WTC11 (cell line): Measurements from ENCODE around the gene ASIC2. TPM values are rescaled to one million over a fixed set of nuclear protein-coding genes. Genes with fewer than 3 reads are reported as not detected.

Source experiments
- ATAC-seq: fragments of 200-7000 bp; cut with Tn5 transposase; 2 replicates; pipeline ENCODE4 v1.10.0; 2021; ENCODE audit warnings: mild to moderate bottlenecking, moderate library complexity
- CTCF ChIA-PET: fragments of 300-600 bp; sonication (Branson Sonifier 250); formaldehyde crosslinking; loops from one replicate; lab custom pipeline; 2021; ENCODE audit warnings: antibody characterized with exemption; lab: Charles Lee
- POLR2A ChIA-PET: fragments of 350-600 bp; sonication (Branson Sonifier 250); formaldehyde crosslinking; loops from one replicate; lab custom pipeline; 2021; ENCODE audit warnings: antibody characterized with exemption; lab: Charles Lee
- DNase-seq: peaks from one replicate; pipeline ENCODE4 v3.0.0; 2021; ENCODE audit warnings: low spot score
- H3K27ac Mint-ChIP-seq: 2 replicates; pipeline ENCODE4 v1.8.0; 2021; ENCODE audit warnings: mixed read lengths
- H3K27me3 Mint-ChIP-seq: 2 replicates; pipeline ENCODE4 v1.8.0; 2021; ENCODE audit warnings: low read depth, mild to moderate bottlenecking, moderate library complexity, mixed read lengths
- H3K36me3 Mint-ChIP-seq: 2 replicates; pipeline ENCODE4 v1.8.0; 2021; ENCODE audit warnings: mixed read lengths
- H3K4me1 Mint-ChIP-seq: 2 replicates; pipeline ENCODE4 v1.8.0; 2022; ENCODE audit warnings: mixed read lengths
- H3K4me3 Mint-ChIP-seq: 2 replicates; pipeline ENCODE4 v1.8.0; 2021; ENCODE audit warnings: mild to moderate bottlenecking, moderate library complexity, mixed read lengths
- H3K9me3 Mint-ChIP-seq: 2 replicates; pipeline ENCODE4 v1.8.0; 2021; ENCODE audit warnings: mixed read lengths
- ARID4B ChIP-seq: sonication (generic); formaldehyde crosslinking; IDR thresholded peaks from 2 replicates; pipeline ENCODE4 v1.8.0; 2023; ENCODE audit warnings: missing genetic modification reagents, mild to moderate bottlenecking, borderline replicate concordance
- E2F5 ChIP-seq: sonication (generic); formaldehyde crosslinking; IDR thresholded peaks from 2 replicates; pipeline ENCODE4 v1.8.1; 2022; ENCODE audit warnings: mild to moderate bottlenecking, moderate library complexity, missing genetic modification reagents
- ESRRA ChIP-seq: sonication (generic); formaldehyde crosslinking; IDR thresholded peaks from 2 replicates; pipeline ENCODE4 v1.8.1; 2022; ENCODE audit warnings: mild to moderate bottlenecking, missing genetic modification reagents, borderline replicate concordance
- FOXP1 ChIP-seq: sonication (generic); formaldehyde crosslinking; IDR thresholded peaks from 2 replicates; pipeline ENCODE4 v1.8.0; 2022; ENCODE audit warnings: missing genetic modification reagents, mild to moderate bottlenecking, moderate library complexity, borderline replicate concordance
- GRHL2 ChIP-seq: fragments of 250-450 bp; sonication (Bioruptor Pico); IDR thresholded peaks from 2 replicates; pipeline ENCODE4 v1.8.0; 2022; ENCODE audit warnings: mild to moderate bottlenecking, moderate library complexity; ENCODE audit not compliant: insufficient replicate concordance, severe bottlenecking
- JAZF1 ChIP-seq: fragments of 250-450 bp; sonication (Bioruptor Pico); IDR thresholded peaks from 2 replicates; pipeline ENCODE4 v1.9.0; 2021; ENCODE audit warnings: moderate library complexity, mild to moderate bottlenecking, inconsistent platforms
- MYBL2 ChIP-seq: sonication (generic); formaldehyde crosslinking; IDR thresholded peaks from 2 replicates; pipeline ENCODE4 v1.8.1; 2023; ENCODE audit warnings: mild to moderate bottlenecking, moderate library complexity, missing genetic modification reagents
- NFE2L1 ChIP-seq: sonication (generic); formaldehyde crosslinking; IDR thresholded peaks from 2 replicates; pipeline ENCODE4 v1.8.1; 2023; ENCODE audit warnings: missing genetic modification reagents
- SMAD3 ChIP-seq: sonication (generic); formaldehyde crosslinking; IDR thresholded peaks from 2 replicates; pipeline ENCODE4 v1.8.0; 2022; ENCODE audit warnings: missing genetic modification reagents, mild to moderate bottlenecking, borderline replicate concordance
- TCF7 ChIP-seq: sonication (generic); formaldehyde crosslinking; IDR thresholded peaks from 2 replicates; pipeline ENCODE4 v1.8.0; 2022; ENCODE audit warnings: mild to moderate bottlenecking, low read depth, missing genetic modification reagents, moderate library complexity
- USF1 ChIP-seq: sonication (generic); formaldehyde crosslinking; IDR thresholded peaks from 2 replicates; pipeline ENCODE4 v1.8.0; 2022; ENCODE audit warnings: mild to moderate bottlenecking, missing genetic modification reagents
- ZNF219 ChIP-seq: sonication (generic); formaldehyde crosslinking; IDR thresholded peaks from 2 replicates; pipeline ENCODE4 v1.8.0; 2023; ENCODE audit warnings: missing genetic modification reagents, mild to moderate bottlenecking, borderline replicate concordance
- ZNF532 ChIP-seq: fragments of 250-450 bp; sonication (Bioruptor Pico); IDR thresholded peaks from 2 replicates; pipeline ENCODE4 v1.9.0; 2021; ENCODE audit warnings: mild to moderate bottlenecking, borderline replicate concordance
- ZSCAN18 ChIP-seq: fragments of 250-450 bp; sonication (Bioruptor Pico); IDR thresholded peaks from 2 replicates; pipeline ENCODE4 v2.1.2; 2022; ENCODE audit warnings: mild to moderate bottlenecking, moderate library complexity
- total RNA-seq: library from RNA; stranded (reverse); gene quantifications from 3 replicates; pipeline ENCODE4 v1.2.3, GENCODE V29; 2021
- TF ChIP-seq, protein P1 (sequence below): sonication (generic); formaldehyde crosslinking; IDR thresholded peaks from 2 replicates; pipeline ENCODE4 v1.8.1; 2022; ENCODE audit warnings: missing genetic modification reagents, borderline replicate concordance
- TF ChIP-seq, protein P2 (sequence below): sonication (generic); formaldehyde crosslinking; IDR thresholded peaks from 2 replicates; pipeline ENCODE4 v1.8.1; 2023; ENCODE audit warnings: mild to moderate bottlenecking, missing genetic modification reagents, moderate library complexity
- TF ChIP-seq, protein P3 (sequence below): sonication (generic); formaldehyde crosslinking; IDR thresholded peaks from 2 replicates; pipeline ENCODE4 v1.8.1; 2023; ENCODE audit warnings: mild to moderate bottlenecking, moderate library complexity, missing genetic modification reagents
- TF ChIP-seq, protein P4 (sequence below): sonication (generic); formaldehyde crosslinking; conservative IDR thresholded peaks from 2 replicates; pipeline ENCODE4 v1.8.1; 2022; ENCODE audit warnings: mild to moderate bottlenecking, missing genetic modification reagents

ASIC2 gene
- total RNA-seq, 1 experiment from 2014 or later = 2.7 TPM

GRCh38 chr17:33126086-33126485 lies 167.0 kb downstream of the ASIC2 start:
- H3K9me3 Mint-ChIP-seq = no peaks in the 10 kb centered on the region
- H3K36me3 Mint-ChIP-seq = no peaks in the 10 kb centered on the region
- no peak overlapping the region for H3K27ac Mint-ChIP-seq
- DNase-seq (no peak), ATAC-seq (no peak)
- no peak overlapping the region for H3K4me3 Mint-ChIP-seq
- CTCF ChIA-PET = no interaction called here
- POLR2A ChIA-PET = no interaction called here
- H3K27me3 Mint-ChIP-seq = peaks cover 5% of the 10 kb centered on the region
- H3K4me1 Mint-ChIP-seq = peaks cover 2% of the 10 kb centered on the region
- TF ChIP-seq SMAD3 (CRISPR knock-in tag) (no peak), MYBL2 (CRISPR knock-in tag) (no peak), NFE2L1 (no peak), ZSCAN18 (CRISPR knock-in tag) (no peak), USF1 (CRISPR knock-in tag) (no peak), ZNF219 (CRISPR knock-in tag) (no peak), TCF7 (CRISPR knock-in tag) (no peak), ESRRA (CRISPR knock-in tag) (no peak), GRHL2 (no peak), FOXP1 (CRISPR knock-in tag) (no peak), E2F5 (no peak), ZNF532 (CRISPR knock-in tag) (no peak), ARID4B (no peak), JAZF1 (no peak)
- TF ChIP-seq, protein P1, sequence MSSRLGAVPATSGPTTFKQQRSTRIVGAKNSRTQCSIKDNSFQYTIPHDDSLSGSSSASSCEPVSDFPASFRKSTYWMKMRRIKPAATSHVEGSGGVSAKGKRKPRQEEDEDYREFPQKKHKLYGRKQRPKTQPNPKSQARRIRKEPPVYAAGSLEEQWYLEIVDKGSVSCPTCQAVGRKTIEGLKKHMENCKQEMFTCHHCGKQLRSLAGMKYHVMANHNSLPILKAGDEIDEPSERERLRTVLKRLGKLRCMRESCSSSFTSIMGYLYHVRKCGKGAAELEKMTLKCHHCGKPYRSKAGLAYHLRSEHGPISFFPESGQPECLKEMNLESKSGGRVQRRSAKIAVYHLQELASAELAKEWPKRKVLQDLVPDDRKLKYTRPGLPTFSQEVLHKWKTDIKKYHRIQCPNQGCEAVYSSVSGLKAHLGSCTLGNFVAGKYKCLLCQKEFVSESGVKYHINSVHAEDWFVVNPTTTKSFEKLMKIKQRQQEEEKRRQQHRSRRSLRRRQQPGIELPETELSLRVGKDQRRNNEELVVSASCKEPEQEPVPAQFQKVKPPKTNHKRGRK (CRISPR knock-in tag) = no peak
- TF ChIP-seq, protein P2, sequence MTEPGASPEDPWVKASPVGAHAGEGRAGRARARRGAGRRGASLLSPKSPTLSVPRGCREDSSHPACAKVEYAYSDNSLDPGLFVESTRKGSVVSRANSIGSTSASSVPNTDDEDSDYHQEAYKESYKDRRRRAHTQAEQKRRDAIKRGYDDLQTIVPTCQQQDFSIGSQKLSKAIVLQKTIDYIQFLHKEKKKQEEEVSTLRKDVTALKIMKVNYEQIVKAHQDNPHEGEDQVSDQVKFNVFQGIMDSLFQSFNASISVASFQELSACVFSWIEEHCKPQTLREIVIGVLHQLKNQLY = no peak
- TF ChIP-seq, protein P3, sequence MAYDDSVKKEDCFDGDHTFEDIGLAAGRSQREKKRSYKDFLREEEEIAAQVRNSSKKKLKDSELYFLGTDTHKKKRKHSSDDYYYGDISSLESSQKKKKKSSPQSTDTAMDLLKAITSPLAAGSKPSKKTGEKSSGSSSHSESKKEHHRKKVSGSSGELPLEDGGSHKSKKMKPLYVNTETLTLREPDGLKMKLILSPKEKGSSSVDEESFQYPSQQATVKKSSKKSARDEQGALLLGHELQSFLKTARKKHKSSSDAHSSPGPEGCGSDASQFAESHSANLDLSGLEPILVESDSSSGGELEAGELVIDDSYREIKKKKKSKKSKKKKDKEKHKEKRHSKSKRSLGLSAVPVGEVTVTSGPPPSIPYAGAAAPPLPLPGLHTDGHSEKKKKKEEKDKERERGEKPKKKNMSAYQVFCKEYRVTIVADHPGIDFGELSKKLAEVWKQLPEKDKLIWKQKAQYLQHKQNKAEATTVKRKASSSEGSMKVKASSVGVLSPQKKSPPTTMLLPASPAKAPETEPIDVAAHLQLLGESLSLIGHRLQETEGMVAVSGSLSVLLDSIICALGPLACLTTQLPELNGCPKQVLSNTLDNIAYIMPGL (CRISPR knock-in tag) = no peak
- TF ChIP-seq, protein P4, sequence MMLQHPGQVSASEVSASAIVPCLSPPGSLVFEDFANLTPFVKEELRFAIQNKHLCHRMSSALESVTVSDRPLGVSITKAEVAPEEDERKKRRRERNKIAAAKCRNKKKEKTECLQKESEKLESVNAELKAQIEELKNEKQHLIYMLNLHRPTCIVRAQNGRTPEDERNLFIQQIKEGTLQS (CRISPR knock-in tag) = no peak
